ENCODE measurements around the gene SDK2.

SDK2 gene

DNA sequence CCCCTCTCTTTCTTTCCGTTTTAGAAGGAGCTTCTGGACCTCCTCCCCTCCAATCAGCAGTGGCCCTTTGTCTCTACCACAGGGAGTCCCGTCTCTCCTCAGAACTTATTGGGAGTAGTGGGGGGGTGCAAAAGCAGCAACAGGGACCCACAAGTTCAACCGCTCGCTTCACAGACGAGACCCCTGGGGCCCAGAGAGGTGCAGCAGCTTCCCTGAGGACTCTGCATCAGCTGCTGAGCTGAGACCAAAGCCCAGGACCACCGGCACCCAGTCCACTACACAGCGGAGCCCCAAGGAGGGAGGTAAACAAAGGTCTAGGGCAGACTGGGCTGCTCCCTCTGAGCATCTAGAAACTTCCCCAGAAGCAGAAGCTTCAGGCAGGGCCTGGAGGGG lies 123.9 kb downstream of the SDK2 start:
- in situ Hi-C loops (cut with HindIII; ENCODE audit: low sequenced_read_pairs): loop anchor here (5.0 kb wide), 1 partner anchor 73 kb away; no protein-coding TSS in a partner anchor

DNA sequence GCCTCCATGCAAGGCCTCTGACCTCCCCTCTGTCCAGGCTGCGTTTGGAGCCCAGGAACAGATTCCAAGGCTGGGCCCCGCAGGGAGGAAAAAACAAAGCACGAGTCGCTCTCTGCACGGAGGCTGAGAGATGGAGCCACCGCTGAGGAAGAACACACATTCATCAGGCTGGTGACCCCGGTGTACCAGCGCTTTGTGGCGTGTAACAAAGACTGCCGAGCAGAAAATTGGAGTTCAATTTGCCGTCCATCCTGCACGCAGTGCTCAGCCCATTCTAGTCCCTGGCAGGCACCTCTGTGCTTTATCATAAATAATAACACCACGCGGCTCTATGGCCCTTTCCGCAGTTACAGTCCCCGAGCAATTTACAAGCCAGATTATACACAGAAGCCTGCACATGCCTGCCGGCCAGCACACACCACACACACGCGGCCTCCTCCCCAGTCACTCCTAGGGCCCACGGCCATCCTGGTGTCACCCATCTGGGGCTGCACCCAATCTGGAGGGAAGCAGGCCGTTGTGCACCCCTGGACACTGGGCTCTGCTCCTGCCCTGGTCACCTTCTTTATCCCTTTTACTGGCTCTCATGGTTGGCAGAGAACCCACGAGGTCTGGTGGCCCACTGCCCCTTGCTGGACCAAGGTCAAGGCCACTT lies 124.4 kb downstream of the SDK2 start:
- in situ Hi-C loops (cut with HindIII; ENCODE audit: low sequenced_read_pairs): loop anchor here (5.0 kb wide), 1 partner anchor 73 kb away; no protein-coding TSS in a partner anchor

DNA sequence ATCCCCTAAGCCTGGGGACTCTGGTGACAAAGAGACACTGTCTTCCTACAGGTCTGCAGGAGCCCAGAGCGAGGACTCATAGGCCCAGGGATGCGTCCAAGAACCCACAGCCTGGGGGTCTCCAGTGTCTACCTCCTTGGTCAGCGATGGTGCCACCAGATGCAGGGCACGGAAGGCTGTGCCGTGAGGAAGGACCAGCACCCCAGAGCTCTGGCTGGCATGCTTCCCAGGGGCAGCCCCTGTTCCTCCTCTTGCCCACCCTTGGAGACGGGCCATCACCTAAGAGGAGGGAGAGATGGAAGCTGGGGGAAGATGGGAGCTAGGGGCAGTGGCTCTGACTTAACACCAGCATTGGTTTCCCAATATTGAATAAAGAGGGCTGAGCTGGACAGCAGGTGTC lies 125.2 kb downstream of the SDK2 start:
- in situ Hi-C loops (cut with HindIII; ENCODE audit: low sequenced_read_pairs): no loop called here

DNA sequence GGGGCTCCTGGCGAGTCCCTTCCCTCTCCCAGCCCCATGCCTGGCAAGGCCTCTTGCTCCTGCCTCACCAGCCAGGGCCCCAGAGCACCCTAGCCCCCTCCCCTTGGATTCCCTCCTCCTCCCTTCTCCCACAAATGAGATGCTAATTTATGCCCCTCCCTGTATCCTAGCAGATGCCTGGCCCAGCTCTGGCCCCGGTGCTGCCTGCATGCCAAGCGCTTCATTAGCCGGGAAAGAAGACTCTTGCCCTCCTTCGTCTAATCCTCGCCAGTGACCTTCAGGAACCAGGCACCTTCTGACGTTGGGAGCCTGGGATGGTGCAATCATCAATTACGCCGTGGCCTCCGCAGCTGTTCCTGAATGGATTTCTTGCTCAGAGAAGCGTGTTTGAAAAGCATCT lies 127.8 kb downstream of the SDK2 start:
- in situ Hi-C loops (cut with HindIII; ENCODE audit: low sequenced_read_pairs): no loop called here

DNA sequence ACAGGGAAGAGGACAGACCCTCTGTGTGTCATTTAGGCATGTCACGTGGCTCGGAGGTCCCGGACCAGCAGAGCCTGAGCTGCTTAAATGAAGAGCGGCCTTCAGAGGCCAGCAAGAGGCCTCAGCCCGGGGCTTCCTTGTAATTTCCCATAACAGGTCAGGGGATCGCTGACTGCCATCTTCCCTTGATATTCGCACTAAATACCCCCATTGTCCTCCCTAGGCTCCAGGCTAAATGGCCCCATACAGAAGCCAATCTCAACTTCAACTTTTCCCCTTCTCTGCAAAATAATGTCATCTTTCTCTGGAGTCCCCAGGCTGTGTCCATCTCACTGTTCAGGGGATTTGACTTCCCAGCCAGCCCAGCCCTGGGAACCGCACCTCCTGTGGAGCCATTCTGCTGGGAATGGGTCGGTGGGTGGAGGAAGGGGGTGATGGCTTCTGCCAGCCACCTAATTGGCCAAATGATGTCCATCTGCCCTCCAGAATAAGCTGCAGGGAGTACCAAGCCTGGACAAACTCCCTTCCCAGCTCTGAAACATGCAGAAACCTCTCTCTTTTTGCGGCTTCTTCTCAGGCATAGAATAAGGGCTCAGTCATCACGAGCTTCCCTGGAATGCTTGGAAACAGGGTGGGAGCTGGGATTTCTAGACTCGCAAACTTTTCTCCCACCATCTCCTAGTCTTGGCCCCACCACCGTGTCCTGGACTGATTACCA lies 129.9 kb downstream of the SDK2 start:
- in situ Hi-C loops (cut with HindIII; ENCODE audit: low sequenced_read_pairs): loop anchor here (5.0 kb wide), 1 partner anchor 93 kb away; no protein-coding TSS in a partner anchor

DNA sequence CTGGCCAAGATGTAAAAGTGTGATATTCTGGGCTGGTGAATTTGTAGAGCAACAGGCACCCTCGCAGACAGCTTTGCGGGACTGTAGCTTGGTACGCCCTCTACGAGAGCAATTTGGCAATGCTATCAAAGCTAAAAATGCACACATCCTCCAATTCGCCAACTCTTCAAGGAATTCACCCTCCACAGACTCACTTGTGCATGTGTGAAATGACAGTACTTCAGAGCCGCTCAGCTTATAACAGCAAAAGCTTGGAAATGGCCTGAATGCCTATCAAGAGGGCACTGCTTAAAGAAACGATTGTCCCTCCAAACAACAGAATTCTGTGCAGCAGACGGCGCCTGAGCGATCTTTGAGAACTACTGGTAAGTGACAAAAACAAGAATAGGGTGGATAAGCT lies 130.8 kb downstream of the SDK2 start:
- in situ Hi-C loops (cut with HindIII; ENCODE audit: low sequenced_read_pairs): loop anchor here (5.0 kb wide), 1 partner anchor 94 kb away; no protein-coding TSS in a partner anchor

DNA sequence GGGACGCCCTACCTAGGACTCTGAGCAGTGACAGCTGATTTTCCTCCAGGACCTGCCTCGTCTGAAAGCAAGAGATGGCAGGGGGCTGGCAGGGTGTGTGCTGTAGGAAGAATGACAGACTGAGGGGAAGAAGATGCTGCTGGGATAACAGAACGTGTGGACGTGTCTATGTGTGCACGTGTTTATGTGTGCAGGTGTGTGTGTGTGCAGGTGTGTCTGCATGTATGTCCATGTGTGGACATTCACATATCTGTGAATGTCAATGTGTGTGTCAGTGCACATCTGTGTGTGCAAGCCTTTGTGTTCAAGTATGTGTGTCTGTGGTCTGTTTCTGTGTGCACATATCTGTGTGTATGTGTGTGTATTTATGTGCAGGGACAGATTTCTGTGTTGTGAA lies 132.5 kb downstream of the SDK2 start:
- in situ Hi-C loops (cut with HindIII; ENCODE audit: low sequenced_read_pairs): loop anchor here (5.0 kb wide), 1 partner anchor 96 kb away; no protein-coding TSS in a partner anchor

DNA sequence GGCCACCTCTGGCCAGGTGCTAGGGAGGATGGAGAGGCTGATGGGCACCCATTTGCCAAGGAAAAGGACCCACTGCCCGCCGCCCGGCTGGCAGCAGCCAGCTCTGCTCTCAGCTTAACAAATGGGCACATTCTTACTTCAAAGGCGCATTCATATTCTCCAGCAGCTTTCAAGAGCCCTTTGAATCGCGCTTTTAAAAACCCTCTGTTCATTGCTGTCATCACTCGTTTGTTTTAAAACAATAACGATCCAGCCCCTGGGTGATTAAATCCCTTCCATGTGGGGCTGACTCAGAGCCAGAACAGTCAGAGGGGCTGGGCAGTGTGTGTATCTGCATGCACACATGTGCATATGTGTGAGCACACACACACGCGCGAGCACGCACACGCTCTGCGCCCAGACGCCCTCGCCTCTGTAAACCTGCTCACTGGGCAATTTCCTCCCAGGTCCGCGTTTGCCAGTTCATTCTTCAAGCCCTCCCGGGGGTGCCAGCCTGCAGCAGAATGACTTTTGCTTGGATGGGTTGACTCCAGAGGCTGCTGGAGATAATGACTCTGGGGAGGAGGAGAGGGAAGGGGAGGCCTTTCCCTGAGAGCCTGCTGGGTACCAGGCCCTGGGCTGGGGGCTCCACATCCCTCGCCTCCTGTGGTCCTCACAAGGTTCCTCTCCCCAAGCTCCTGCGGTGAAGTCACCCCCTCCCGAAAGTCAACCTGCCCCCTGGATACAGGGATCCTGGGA lies 133.1 kb downstream of the SDK2 start:
- in situ Hi-C loops (cut with HindIII; ENCODE audit: low sequenced_read_pairs): loop anchor here (5.0 kb wide), 1 partner anchor 96 kb away; no protein-coding TSS in a partner anchor

DNA sequence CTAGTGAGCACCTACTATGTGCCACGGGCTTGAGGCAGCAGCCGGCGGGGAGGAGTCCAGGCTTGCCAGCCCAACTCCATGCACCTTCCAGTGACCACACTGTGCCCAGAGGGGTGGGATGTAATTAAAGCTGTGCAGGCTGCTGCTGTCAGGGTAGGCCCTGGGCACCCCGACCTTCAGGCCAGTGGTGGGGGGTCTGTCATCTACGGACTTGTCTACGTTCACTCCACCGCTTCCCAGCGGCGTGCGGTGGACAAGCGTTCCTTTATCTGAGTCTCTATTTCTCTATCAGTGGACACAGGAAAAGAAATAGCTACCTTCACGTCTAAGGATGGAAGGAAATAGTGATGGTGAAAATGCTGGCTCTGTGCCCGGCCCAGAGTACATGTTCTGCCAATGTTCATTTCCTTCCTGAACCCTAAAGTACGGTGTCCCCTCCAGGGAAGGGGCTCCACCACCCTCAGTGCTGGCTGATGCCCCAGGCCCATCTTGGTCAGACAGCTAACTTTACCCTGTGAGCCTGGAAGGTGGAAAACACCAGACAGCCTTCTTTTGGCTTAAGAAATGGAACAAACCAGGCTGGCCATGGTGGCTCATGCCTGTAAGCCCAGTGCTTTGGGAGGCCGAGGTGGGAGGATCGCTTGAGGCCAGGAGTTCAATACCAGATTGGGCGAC lies 135.2 kb downstream of the SDK2 start:
- in situ Hi-C loops (cut with HindIII; ENCODE audit: low sequenced_read_pairs): no loop called here

DNA sequence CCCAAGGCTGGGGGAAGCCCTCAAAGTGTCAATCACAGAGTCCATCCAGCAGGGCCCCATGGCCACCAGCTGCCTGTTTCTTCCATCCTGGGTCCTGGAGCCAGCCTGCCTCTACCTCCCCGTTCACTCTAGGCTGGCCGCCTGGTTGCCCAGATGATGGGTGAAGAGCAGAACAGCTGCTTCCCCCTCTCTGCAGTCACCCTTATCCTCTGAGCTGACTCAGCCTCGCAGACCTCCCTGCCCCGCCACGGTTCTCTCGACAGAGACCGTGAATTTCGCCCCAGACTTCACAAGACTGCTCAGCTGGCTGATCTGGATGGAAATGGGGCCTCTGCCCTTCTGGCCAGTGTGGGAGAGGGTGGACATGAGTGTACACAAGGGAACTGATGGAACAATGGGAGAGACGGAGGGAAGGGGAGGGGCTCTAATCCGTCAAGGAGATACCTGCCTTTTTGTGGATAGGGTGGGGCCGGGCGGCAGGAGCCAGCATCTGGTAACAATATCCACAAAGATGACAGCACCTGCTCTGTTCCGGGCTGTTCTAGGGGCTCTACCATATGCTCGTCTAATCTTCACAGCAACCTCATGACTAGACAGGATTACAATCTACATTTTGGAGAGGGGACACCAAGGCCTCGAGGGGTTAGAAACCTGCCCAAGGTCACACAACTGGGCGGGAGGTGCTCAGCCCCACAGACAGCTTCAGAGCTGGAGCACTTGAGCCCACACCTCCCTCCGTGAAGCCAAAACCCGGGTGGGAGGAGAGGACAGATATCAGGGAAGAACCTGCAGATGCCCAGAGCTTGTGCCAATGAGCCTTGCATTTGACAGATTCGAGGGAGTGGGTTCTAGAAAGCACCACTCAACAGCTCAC lies 136.0 kb downstream of the SDK2 start:
- in situ Hi-C loops (cut with HindIII; ENCODE audit: low sequenced_read_pairs): no loop called here

DNA sequence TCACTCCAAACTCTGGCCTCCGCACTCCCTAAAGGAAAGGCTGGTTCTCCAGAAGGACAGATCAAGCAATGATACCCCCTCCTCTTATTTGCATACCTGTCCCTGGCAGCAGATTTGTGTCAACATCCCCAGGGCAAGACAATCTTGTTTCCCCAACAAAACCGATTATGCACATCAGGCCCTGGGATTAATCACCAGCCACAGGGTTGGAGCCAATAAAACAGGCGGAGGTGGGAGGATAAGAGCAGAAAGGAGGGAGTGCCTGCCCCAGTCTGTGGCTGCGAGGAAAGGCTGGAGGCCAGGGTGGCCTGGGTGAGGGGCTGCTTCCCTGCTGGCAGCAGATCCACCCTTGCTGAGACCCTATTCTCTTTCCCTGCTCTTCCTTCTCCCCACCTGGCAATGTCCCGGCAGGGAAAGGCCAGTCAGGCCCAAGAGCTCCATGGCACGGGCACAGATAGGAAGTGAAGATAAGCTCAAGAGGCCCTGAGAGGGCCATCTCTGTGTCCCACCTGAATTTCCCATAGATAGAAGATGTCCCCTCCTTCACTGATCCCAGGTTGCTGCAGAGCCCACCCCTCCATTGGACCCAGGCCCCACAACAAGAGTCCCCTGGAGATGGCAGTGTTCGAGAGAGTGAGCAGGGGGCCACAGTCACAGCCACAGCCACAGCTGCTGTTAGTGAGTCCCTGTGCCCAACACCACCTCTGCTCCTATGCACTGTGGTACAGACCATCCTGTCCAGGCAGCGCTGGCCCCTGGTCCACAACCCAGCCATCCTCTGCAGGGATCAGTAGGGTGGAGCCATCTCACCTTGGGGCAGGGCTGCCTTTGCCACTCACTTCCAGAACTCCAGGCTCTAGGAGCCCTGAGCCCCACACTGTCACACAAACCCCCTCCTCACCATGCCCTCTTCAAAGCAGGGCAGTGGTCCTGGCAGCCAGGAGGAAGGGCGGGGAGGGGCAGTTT lies 137.5 kb downstream of the SDK2 start:
- in situ Hi-C loops (cut with HindIII; ENCODE audit: low sequenced_read_pairs): no loop called here

DNA sequence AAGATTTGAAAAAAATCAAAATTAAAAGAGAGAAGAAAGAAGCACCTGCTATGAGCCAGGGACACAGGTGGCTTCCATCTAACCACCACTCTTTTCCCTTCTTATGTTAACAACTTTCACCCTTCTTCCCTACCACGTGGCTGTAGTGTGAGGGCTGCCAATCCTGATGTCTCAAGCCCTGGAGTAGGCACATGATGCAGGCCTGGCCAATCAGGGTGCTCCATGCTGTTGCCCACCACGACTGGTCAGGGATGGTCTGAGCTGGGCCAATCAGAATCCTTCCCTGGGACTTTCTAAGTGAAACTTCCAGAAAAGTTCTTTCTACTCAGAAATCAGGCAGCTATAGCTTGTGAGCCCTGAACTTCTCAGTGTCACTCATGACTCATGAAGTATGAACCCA lies 140.7 kb downstream of the SDK2 start:
- in situ Hi-C loops (cut with HindIII; ENCODE audit: low sequenced_read_pairs): no loop called here

DNA sequence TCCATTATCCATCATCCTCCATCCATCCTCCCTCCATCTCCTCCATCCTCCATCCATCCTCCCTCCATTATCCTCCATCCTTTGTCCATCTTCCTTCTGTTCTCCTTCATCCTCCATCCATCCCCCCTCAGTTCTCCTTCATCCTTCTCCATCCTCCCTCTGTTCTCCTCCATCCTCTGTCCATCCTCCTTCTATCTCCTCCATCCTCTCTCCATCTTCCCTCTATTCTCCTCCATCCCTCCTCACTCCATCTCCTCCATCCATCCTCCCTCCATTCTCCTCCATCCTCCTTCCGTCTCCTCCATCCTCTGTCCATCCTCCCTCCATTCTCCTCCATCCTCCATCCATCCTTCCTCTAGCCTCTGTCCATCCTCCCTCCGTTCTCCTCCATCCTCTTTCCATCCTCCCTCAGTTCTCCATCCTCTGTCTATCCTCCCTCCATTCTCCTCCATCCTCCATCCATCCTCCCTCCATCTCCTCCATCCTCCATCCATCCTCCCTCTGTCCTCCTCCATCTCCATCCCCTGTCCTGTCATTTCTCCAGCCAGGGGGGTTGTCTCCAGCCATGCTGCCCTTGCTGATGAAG lies 143.7 kb downstream of the SDK2 start:
- in situ Hi-C loops (cut with HindIII; ENCODE audit: low sequenced_read_pairs): no loop called here

DNA sequence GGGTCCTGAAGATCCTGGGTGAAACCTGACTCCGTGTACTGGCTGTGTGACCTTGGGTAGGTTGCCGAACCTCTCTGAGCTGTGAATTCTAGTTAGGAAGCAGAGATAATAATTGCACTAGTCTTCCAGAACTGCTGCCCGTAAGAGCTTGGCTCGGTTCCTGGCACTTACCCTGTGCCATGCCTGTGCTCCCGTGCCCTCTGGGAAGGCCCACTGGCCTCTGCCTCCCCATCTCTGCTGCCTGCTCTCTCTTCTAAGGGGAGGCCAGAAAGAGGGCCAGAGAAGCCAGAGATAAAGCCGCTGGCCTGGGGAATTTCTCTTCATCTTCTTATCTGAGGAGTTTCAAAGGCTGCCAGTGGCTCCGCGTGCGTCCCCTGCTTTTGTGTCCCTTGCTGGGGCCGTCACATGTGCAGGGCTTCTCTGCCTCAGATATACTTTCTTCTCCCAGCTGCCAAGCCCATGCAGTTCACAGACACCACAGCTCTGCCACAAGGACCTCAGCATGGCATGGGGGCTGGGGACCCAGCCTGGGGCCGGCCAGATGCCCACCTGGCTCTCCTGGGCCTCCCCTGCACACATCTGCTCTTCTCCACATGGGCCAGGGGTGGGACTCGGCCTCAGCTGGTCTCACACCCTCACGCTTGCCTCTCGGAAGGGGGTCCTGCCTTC lies 145.2 kb downstream of the SDK2 start:
- in situ Hi-C loops (cut with HindIII; ENCODE audit: low sequenced_read_pairs): no loop called here

DNA sequence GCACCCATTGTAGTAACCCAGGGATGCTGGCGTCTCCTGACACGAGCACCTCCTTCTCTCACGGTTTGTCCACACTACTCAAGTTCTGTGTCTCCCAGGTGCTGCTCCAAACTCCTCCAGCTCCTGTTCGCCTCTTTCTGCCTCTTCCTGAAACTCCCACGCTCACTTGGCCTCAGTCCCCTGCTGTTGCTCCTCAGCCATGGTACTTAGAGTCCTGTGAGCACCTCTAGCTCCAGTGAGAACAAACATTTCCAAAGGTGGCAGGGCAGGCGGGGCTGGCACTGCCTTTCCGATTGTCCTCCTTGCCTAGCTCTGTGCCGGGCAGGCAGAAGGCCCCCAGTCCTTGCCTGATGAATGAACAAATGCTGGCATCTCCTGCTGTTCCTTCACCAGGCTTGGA lies 146.1 kb downstream of the SDK2 start:
- in situ Hi-C loops (cut with HindIII; ENCODE audit: low sequenced_read_pairs): no loop called here

DNA sequence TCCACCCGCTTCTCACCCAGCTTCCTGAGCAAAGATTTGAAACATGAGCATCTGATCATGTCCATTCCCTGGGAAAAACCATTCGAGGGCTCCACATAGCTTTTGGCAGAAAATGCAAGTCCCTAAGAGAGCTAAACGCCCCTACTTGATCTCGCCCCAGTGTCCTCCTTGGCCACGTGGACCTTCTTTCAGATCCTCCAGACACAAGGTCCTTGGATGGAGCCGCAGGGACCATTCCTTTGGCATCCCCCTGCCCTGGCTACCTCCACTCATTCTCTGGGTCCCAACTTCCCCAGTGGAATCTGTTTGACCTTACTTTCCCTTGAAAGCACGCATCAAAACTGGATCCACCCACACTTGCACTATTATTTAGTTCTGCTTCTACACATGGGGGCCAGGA lies 146.5 kb downstream of the SDK2 start:
- in situ Hi-C loops (cut with HindIII; ENCODE audit: low sequenced_read_pairs): no loop called here

DNA sequence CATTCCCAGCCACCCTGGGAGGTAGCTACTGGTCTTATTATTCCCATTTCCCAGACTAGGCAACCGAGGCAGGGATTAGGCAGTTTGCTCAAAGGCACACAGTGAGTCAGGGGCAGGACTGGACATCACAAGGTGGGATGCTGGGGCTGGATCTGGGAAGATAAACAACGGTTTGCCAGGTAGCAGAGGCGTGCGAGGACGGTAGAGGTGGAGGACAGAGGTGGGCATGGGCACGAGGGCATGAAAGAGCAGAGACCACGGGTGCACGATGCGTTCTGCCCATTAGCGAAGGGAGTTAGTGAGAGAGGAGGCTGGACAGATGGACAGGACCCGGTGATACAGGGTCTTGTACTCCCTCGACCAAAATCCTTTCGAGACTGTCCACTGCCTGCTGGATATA lies 148.0 kb downstream of the SDK2 start:
- in situ Hi-C loops (cut with HindIII; ENCODE audit: low sequenced_read_pairs): no loop called here

DNA sequence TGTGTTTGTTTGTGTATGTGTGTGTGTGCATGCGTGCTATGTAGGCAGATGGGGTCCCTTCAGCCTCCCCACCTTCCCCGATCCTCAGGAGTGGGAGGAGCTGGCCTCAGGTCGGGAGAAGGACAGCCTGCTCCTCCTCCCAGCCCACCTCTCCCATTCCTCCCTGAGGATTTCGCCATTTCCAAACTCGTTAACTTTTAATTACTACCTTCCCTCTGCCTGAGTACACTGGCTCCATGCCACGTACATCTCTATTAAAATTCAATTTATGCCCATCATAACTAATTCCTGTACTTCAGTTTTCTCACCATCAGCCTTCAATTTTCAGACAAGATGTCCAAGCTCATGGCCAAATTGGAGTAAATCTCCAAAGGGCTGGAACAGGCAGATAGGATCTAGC lies 148.6 kb downstream of the SDK2 start:
- in situ Hi-C loops (cut with HindIII; ENCODE audit: low sequenced_read_pairs): no loop called here
